ENCODE results near the gene YAP1.
"Not testable (repeated sequence)": the region's sequence is repeated elsewhere in the genome, so short reads cannot be mapped to it uniquely, and the experiment has no call there.

YAP1 gene

GRCh38 chr11:102244681-102245409 is 134.6 kb downstream of the YAP1 start:
- no peak for DNase-seq

GRCh38 chr11:102251423-102251822 is 141.2 kb downstream of the YAP1 start:
- no peak for DNase-seq

GRCh38 chr11:102252339-102252891 is 142.2 kb downstream of the YAP1 start:
- DNase-seq = no peak

DNA sequence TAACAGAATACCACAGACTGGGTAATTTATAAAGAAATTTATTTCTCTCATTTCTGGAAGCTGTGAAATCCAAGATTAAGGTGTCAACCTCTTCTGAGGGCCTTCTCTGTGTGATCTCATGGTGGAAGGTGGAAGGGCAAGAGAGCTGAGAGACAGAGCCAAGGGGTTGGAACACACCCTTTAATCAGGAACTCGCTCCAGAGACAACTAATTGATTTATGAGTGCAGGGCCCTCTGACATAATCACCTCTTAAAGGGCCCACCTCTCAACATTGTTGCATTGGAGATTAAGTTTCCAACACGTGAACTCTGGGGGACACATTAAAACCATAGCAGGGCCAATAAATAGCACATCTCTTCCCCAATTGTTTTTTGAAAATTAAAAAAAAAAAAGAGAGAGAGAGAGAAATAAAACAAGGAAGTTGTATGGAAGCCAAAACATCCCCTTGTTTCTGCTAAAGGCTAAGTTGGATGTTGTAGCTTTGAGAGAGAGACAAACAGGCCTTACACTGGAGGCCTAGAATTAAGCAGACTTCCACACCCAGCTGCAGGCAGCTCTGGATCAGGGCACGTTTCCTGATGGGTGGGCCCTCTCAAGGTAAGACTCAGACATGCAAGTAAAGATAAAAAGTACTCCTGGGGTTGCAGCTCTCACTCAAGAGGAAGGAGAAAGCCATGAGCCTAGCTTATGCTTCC is 142.9 kb downstream of the YAP1 start:
- no peak for DNase-seq

DNA sequence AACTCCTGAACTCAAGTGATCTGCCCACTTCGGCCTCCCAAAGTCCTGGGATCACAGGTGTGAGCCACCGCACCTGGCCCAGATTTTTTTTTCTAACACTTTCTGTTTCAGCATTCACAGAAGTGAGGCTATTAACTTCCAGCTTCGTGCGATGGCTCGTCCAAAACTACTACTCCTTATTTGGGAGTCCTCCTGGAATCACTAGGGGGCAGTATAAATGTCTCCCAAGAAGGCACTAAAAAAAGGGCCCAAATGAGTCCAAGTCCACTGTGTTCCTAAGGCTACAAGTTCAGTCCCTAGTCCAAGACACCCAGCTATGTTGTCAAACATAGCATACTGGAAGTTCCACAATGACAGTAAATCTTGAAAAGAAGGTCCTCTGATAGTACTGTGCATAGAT is 143.8 kb downstream of the YAP1 start:
- DNase-seq = peak; percentile 16

- DNase-seq = no peak
Measured at GRCh38 chr11:102256251-102256650, 146.0 kb downstream of the YAP1 start.

DNA sequence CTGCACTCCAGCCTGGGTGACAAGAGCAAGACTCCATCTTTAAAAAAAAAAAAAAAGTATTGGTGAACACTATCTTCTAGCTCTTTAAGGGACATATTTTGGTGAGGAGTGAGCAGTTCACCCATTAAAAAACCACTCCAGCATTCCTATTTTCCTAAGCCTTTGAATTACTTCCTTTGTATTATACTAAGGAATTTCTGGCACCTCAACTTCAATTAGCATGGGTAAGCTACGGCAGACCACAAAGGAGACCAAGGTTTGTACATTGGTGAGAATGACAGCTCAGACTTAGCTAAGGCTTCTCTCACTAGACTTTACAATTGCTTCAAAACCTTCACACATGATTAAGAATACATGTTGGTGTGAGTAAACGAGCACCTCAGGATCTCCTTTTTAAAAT is 150.0 kb downstream of the YAP1 start:
- DNase-seq = no peak

GRCh38 chr11:102263379-102264003 is 153.2 kb downstream of the YAP1 start:
- no peak for DNase-seq

GRCh38 chr11:102264704-102265103 is 154.5 kb downstream of the YAP1 start:
- not testable (repeated sequence) for DNase-seq

DNA sequence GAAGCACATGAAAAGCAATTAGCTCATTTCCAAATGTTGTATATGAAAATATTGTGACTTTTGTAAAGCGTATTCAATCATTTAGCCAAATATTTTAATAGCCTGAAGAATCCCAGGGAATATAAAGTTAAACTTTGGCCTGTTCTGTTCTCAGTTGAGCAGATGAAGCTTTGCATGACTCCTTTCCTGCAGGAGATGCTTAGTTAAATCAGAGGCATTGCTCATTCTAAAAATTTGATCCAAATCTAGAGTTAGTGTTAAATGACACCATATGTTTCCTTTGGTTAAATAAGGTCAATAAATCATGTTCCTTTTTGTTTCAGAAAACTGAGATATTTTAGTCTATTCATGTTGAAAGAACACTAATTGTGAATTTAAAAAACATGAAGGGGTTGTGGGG is 155.9 kb downstream of the YAP1 start:
- DNase-seq = no peak

GRCh38 chr11:102267609-102268008 is 157.4 kb downstream of the YAP1 start:
- no peak for DNase-seq

DNA sequence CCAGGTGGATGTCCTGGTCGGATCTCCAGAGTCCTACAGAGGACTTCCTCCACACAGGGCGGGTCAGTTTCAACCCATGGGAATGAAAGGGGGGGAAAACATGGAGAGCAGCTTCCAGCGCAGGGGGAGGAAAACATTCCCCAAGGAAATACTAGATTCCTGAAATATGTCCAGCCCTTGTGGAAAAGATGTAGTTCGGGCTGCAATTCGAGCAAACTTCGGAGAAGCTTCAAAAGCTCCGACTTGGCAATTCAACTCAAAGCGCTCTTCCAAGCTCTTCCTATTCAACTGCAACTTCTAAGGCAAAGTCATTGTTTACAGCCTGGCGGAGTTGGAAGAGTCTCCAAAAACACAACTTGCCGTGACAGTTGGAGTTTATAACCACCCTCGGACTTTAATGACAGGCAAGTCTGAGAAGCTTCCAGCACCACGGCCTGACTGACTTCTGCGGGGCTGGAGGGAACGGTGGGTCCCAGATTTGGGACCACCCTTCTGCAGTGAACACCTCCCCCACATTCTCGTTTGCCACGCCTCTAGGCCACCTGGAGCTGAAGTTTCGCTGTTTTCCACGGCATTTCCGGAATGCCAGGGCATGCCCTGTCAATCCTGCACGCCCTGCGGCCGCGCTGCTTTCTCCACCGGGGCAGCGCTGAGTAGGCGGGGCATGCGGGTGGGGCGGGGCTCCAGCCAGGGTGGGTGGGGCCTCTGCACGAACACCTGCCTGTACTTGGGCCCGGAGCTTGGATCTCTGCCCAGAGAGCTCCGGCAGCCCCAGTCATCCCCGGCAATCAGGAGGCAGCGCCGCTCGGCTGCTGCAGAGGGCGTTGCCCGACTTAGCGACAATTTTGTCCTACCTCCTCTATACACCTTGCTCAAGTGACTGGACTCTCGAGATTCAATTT is 158.1 kb downstream of the YAP1 start:
- DNase-seq = peak; percentile 78

DNA sequence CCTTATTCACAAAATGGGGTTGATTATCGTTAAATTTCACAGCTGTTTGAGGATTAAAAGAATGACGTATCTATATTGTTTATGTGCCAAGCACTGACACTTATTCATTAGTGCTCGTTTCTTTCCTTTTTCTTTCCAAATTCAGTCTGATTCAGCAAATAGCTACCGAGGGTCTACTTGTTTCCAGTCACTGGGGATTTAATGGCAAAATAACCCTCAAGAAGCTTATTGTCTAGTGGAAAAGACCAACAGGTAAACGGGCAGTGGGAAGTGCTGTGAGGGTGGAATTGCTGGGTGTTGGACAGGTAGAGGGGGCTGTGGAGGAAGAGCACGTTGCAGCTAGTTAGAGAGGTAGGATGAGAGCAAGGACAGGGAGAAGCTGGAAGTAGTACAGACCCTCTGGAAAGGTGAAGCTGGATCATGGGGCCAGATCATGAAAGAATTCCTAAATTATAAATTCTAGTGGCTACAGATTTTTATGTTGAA is 158.8 kb downstream of the YAP1 start:
- no peak for DNase-seq

DNA sequence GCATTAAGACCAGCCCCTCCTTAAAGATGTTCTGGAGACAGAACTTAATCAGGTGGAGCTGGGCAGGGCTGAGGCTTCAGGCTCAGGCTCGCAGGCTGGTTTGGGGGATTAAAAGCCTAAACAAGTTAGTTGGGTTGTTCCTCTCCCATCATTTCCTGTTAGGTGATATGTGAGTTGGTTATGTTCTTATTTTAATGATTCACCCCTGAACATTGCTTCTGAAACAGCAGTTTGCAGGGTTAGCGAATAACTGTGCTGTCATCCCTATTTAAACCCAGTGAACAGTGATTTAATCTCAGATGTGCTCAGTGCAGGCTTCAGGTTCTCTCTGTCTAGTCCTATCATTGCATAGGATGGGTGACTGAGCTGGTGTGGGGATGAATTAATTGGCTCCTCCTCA is 159.7 kb downstream of the YAP1 start:
- DNase-seq = no peak

DNA sequence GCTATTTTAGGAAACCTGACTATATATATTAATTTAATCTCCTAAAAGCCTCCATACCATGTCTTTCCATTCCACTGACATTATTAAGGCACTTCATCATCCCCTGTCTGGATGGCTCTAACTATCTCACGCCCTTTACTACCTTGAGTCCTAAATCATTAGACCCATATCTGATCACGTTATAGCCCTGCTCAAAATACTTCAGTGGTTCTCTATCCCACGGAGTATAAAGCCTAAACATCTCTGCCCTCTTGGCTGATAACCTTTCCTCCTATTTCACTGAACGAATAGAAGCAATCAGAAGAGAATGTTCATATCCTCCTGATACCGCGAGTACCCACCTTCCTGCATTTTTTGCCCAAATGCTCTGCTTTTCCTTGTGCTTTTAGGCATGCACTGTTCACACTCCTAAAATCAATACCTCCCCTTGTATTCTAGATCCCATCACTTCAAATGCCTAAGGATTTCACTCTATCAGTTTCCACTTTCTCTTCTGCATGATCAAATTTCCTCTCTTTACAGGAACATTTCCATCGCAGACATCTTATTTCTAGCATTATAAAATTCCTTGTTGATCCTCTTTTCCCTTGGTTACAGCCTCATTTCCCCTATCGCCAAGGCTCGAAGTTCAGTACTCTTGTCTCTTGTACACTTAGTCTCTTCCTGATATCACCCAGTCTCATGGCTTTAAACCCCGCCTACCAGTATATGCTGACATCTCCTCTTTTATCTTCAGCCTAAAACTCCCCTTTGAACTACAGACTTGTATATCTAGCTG is 162.0 kb downstream of the YAP1 start:
- no peak for DNase-seq

- no peak for DNase-seq
Measured at GRCh38 chr11:102274628-102275027, 164.4 kb downstream of the YAP1 start.

- DNase-seq = no peak
Measured at GRCh38 chr11:102276362-102276761, 166.1 kb downstream of the YAP1 start.

GRCh38 chr11:102276783-102277182 is 166.5 kb downstream of the YAP1 start:
- no peak for DNase-seq

DNA sequence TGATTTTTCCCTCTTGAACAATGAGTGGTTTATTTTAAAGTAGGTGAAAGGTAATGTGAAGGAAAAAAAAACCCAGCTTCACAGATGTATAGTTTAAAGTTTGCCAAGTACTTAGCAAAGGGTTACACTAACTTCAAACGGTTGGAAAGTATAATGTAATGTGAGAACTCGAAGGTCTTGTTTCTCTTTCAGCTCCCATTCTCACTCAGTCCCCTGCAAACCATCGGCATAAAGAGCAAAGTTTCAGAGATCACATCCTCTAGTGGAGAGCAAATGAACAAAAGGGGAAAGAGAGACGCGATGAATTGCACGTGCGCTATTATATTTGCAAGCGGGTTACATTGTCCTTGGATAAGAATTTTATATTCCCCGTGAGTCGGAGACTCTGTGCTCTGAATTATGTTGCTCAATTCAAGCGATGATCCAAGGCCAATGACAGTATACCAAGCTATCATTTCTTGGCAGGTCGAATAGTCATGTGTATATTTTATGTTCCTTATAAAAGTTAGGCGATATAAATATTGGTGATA is 169.5 kb downstream of the YAP1 start:
- DNase-seq = peak; percentile 45

GRCh38 chr11:102280245-102280833 is 170.1 kb downstream of the YAP1 start:
- DNase-seq = no peak

Measured in activated CD4-positive, alpha-beta T cell treated with anti-CD3 and anti-CD28 coated beads, Interleukin-2, Interleukin-6, amounts not matched to agents 100 ng/mL and 50 ng/mL, durations not matched to agents 16 hours and 8 hours (primary cell).